KMS-11 (cell line): ENCODE data around the gene RNF148.
A peak's percentile ranks its signal among the peaks of the same experiment; 100 is the strongest.

Experiments used
- H2AFZ ChIP-seq: fragments of 200-600 bp; sonication (generic); 2 replicates; pipeline ENCODE4 v1.6.1; 2016; ENCODE audit warnings: antibody characterized with exemption, mixed run types, low read depth
- H3K27ac ChIP-seq: fragments of 200-600 bp; sonication (generic); 2 replicates; pipeline ENCODE4 v1.6.1; 2016; ENCODE audit warnings: mild to moderate bottlenecking, mixed run types
- H3K27me3 ChIP-seq: fragments of 200-600 bp; sonication (generic); 2 replicates; pipeline ENCODE4 v1.6.1; 2017; ENCODE audit warnings: mild to moderate bottlenecking, low read depth, mixed run types, moderate library complexity; ENCODE audit not compliant: insufficient read depth
- H3K36me3 ChIP-seq: fragments of 200-600 bp; sonication (generic); 2 replicates; pipeline ENCODE4 v1.6.1; 2017; ENCODE audit warnings: mild to moderate bottlenecking, mixed run types; ENCODE audit not compliant: insufficient read depth
- H3K4me1 ChIP-seq: fragments of 200-600 bp; sonication (generic); 2 replicates; pipeline ENCODE4 v1.6.1; 2016; ENCODE audit warnings: mild to moderate bottlenecking, low read depth, mixed run types; ENCODE audit not compliant: poor library complexity, severe bottlenecking
- H3K4me2 ChIP-seq: fragments of 200-600 bp; sonication (generic); 2 replicates; pipeline ENCODE4 v1.7.0; 2016; ENCODE audit warnings: mild to moderate bottlenecking, mixed run types
- H3K4me3 ChIP-seq: fragments of 200-600 bp; sonication (generic); IDR thresholded peaks from 2 replicates; pipeline ENCODE4 v1.6.1; 2017; ENCODE audit warnings: low read depth, low read length, mixed read lengths; ENCODE audit not compliant: insufficient read depth
- H3K79me2 ChIP-seq: fragments of 200-600 bp; sonication (generic); 2 replicates; pipeline ENCODE4 v1.6.1; 2016; ENCODE audit warnings: low read depth, mixed run types; ENCODE audit not compliant: insufficient read depth
- H3K9ac ChIP-seq: fragments of 200-600 bp; sonication (generic); 2 replicates; pipeline ENCODE4 v1.6.1; 2016; ENCODE audit warnings: mild to moderate bottlenecking, mixed run types
- H4K20me1 ChIP-seq: fragments of 200-600 bp; sonication (generic); 2 replicates; pipeline ENCODE4 v1.6.1; 2016; ENCODE audit warnings: mild to moderate bottlenecking, mixed run types; ENCODE audit not compliant: insufficient read depth
- TF ChIP-seq, protein P1 (sequence below): fragments of 200-600 bp; sonication (generic); conservative IDR thresholded peaks from 2 replicates; pipeline ENCODE4 v1.6.1; 2017; ENCODE audit warnings: low read depth, mild to moderate bottlenecking, antibody characterized with exemption, low read length, moderate library complexity, mixed read lengths

RNF148 gene

DNA sequence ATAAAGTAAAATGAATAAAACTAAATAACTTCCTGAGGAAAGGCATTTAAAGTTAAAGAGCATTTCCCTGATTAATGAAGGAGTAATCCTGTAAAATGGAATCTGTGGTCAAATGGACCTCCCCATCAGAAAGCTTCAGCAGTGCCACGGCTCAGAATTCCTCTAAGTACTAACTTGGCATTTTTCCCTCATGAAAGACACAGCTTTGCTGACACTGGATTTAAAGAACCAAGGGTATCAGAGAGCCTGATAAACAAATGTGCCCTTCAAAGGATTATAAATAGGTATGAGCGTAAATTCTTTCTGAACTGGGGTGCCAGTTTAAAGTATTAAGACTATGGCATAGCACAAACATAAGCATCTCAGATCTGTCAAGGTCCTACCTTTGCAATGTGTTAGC, 24.2 kb upstream of the RNF148 start:
- H3K4me2 ChIP-seq: peak overlapping the region; percentile 40
- no peak overlapping the region for H2AFZ ChIP-seq
- H3K79me2 ChIP-seq: no peaks in the 10 kb centered on the region
- H3K36me3 ChIP-seq: no peaks in the 10 kb centered on the region
- no peaks in the 10 kb centered on the region for H4K20me1 ChIP-seq
- H3K27me3 ChIP-seq: no peaks in the 10 kb centered on the region
- H3K9ac ChIP-seq: no peak overlapping the region
- TF ChIP-seq, protein P1, sequence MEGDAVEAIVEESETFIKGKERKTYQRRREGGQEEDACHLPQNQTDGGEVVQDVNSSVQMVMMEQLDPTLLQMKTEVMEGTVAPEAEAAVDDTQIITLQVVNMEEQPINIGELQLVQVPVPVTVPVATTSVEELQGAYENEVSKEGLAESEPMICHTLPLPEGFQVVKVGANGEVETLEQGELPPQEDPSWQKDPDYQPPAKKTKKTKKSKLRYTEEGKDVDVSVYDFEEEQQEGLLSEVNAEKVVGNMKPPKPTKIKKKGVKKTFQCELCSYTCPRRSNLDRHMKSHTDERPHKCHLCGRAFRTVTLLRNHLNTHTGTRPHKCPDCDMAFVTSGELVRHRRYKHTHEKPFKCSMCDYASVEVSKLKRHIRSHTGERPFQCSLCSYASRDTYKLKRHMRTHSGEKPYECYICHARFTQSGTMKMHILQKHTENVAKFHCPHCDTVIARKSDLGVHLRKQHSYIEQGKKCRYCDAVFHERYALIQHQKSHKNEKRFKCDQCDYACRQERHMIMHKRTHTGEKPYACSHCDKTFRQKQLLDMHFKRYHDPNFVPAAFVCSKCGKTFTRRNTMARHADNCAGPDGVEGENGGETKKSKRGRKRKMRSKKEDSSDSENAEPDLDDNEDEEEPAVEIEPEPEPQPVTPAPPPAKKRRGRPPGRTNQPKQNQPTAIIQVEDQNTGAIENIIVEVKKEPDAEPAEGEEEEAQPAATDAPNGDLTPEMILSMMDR: no peak
- H3K4me1 ChIP-seq: peaks cover 39% of the 10 kb centered on the region
- no peak overlapping the region for H3K4me3 ChIP-seq
- H3K27ac ChIP-seq: peak overlapping the region; percentile 49

DNA sequence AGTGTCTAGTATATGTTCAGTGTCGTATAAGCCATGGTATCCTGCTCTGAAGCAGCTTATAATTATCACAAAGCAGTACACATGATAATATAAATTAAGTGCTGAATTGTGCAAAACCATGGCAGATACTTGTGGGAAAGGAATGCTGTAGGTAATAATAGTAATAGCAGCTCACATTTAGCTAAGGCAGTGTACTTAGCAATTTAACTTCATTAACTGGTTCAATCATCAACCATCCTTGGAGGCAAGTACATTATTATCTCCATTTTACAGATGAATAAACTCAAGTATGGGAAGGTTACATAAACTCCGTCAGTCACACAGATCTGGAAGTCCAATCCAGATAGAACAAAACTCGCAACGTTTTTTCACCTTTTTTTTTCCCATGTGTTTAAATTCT, 21.6 kb upstream of the RNF148 start:
- H3K4me1 ChIP-seq: peaks cover 39% of the 10 kb centered on the region
- no peaks in the 10 kb centered on the region for H3K36me3 ChIP-seq
- no peaks in the 10 kb centered on the region for H3K27me3 ChIP-seq
- H4K20me1 ChIP-seq: no peaks in the 10 kb centered on the region
- no peak overlapping the region for H3K4me3 ChIP-seq
- no peak overlapping the region for H3K27ac ChIP-seq
- H3K4me2 ChIP-seq: no peak overlapping the region
- no peak overlapping the region for H2AFZ ChIP-seq
- no peak overlapping the region for H3K9ac ChIP-seq
- TF ChIP-seq, protein P1: no peak
- H3K79me2 ChIP-seq: no peaks in the 10 kb centered on the region

DNA sequence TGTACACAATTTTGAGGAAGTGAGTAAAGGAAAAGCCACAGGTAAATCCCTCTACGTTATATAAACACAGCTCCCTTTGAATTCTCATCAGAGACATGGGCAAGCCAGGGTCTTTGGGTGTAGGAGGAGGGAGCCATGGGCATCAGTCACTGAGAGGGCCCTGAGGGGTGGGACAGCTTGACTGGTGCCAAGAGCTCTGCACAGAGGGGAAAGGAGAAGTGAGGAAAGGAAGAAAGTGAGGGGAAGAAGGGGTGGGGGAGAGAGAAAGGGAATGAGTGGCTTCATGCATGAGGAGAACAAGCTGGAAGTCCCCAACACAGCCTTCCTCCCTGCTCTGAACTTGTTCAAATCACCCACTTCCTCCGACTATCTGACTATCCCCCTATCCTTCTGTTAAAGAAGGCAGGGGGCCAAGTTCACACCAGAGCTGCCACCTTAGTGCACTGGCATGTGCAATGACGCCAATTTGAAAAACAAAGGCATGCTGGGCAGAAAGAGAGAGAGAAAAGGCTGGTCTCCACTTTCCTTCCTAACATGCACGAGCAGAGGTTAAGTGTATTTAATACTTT, 16.4 kb upstream of the RNF148 start:
- Histone ChIP-seq H3K4me1 (no peaks in the 10 kb centered on the region), H2AFZ (no peak overlapping the region), H3K27me3 (no peaks in the 10 kb centered on the region), H3K36me3 (no peaks in the 10 kb centered on the region), H3K9ac (no peak overlapping the region), H4K20me1 (no peaks in the 10 kb centered on the region), H3K79me2 (no peaks in the 10 kb centered on the region), H3K4me2 (no peak overlapping the region), H3K4me3 (no peak overlapping the region), H3K27ac (no peak overlapping the region)
- TF ChIP-seq, protein P1: no peak

DNA sequence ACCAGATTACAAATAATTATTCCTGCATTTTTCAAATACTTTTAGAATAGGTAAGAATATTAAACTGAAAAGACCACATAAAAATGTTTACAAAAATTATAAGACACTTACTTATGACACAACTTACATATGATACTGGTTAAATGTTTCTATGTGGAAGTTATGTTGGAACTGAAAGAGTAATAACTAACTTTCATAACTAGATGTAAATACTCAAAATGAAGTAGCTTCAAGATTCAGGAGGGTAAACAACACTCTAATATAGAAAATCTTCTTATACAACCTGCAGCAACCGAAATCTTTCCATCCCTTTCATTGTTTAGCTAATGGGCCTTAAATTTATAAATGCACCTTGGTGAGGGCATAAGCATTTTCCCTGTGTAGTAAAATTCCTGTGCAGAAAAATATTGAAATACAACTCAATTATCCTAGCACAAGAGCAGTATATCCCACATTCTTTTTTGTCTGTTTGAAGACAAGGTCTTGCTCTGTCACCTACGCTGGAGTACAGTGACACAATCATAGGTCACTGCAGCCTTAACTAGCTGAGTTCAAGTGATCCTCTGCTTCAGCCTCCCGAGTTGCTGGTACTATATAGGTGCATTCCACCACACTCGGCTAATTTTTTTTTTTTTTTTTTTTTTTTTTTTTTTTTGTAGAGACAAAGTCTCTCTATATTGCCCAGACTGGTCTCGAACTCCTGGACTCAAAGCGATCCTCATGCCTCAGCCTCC, 14.8 kb upstream of the RNF148 start:
- Histone ChIP-seq H3K27me3 (no peaks in the 10 kb centered on the region), H3K36me3 (no peaks in the 10 kb centered on the region), H4K20me1 (no peaks in the 10 kb centered on the region), H2AFZ (no peak overlapping the region), H3K4me1 (no peaks in the 10 kb centered on the region), H3K9ac (no peak overlapping the region), H3K4me2 (no peak overlapping the region), H3K79me2 (no peaks in the 10 kb centered on the region), H3K27ac (no peak overlapping the region), H3K4me3 (no peak overlapping the region)
- TF ChIP-seq, protein P1: no peak
